Omental fat pad (tissue), 4 donors: ENCODE results near the gene ATG16L1. TPM values are rescaled to one million over a fixed set of nuclear protein-coding genes. Genes with fewer than 3 reads are reported as not detected.
"Not testable (repeated sequence)": the region's sequence is repeated elsewhere in the genome, so short reads cannot be mapped to it uniquely, and the experiment has no call there.

Experiments
- ATAC-seq: fragments of 150-250 bp; one replicate; pipeline ENCODE4 v1.9.1; 2016; ENCODE audit warnings: mild to moderate bottlenecking, moderate library complexity; ENCODE audit not compliant: low FRiP score
- DNase-seq: peaks from one replicate; pipeline ENCODE4 v3.0.0-alpha.2; 2019; ENCODE audit warnings: low spot score
- CTCF ChIP-seq, 3 donors: fragments of 450-650 bp; IDR thresholded peaks; one replicate each; pipeline ENCODE4 v1.5.1; 2016 to 2017; ENCODE audit warnings: antibody characterized with exemption in 3 of 3, mild to moderate bottlenecking in 3 of 3, moderate library complexity in 2 of 3
- total RNA-seq, 4 donors: library from RNA; depleted of rRNA; stranded (reverse); fragments of >200 nt; gene quantifications; one replicate each; pipeline ENCODE4 v1.1.0, GENCODE V29; 2016

Gene ATG16L1
- total RNA-seq, 4 donors from 2014 or later = 20.6 to 55.2 (median 27.6) TPM

DNA sequence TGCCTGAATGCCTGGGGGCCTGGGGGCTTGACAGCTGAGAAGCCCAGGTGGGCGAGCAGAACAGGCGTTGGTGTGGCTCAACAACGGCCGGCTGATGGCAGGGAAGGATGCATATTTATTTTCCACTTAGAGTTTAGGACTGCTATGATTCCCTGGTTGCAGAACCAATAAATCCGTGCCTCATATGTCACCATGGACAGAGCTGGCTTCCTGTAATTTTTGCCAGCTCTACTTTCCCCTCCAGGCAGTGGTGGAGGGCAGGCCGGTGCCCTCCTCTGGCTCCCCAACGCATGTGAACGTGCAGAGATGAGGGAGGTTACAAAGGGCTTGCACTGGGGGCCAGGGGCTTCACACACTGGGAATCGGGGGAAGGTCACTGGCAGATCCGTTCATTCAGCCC lies 74.3 kb downstream of the ATG16L1 start:
- DNase-seq = no peak
- no peak for ATAC-seq
- TF ChIP-seq CTCF (IDR thresholded peaks at IDR 0.05) = no peak

DNA sequence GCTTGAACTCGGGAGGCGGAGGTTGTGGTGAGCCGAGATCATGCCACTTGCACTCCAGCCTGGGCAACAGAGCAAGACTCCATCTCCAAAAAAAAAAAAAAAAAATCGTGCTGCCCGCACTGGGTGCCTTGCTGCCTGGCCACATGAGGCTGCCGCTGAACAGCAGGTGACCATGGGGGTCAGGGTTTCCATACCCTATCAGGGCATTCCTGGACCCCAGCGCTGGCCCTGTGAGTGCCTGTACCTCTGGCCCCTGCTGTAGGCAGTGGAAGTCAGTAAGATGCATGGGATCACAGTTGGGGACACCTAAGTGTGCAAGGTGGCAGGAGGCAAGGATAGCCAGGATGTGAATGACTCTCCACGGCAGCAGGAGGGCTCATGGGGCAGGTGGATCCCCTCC lies 75.0 kb downstream of the ATG16L1 start:
- TF ChIP-seq CTCF (IDR thresholded peaks at IDR 0.05) = no peak
- no peak for DNase-seq
- ATAC-seq = no peak

DNA sequence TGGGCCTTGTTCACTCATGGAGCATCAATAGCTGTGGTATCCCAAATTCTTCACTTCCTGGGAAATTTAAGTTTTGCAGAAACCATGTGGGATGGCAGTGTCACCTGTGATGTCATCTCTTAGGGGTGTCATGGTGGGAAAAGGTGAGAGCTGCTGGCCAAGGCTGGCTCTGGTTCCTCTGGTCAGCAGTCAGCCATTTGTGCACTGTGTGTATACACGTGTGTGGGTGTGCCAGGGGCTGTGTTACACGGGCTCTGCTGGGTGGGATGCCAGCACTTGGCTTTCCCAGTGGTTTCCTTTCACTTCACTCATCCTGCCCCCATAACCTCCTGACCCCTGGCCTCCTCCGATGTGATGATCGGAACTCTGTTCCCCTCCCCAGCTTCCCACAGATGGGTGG lies 77.4 kb downstream of the ATG16L1 start:
- no peak for TF ChIP-seq CTCF (IDR thresholded peaks at IDR 0.05)
- DNase-seq (no peak), ATAC-seq (no peak)

- DNase-seq = no peak
- ATAC-seq = no peak
- no peak for TF ChIP-seq CTCF (IDR thresholded peaks at IDR 0.05)
Measured at GRCh38 chr2:233329489-233330135, 78.1 kb downstream of the ATG16L1 start.

DNA sequence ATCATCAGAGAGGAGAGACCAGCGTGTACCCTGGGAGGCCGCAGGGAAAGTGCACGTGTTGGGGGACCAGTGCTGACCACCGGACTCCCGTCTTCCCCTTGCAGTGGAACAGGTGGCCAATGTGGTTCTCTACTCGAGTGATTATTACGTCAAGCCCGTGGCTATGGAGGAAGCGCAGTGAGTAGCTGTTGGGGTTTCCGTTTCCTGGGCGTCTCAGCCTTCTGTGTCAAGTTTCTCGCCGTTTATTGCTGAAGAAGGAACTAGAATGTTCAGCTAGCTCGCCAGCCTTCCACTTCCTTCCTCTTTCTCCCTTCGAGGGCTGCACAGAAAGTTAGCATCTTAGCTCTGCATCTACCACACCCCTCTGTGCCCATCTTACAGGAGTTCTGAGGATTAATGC lies 80.1 kb downstream of the ATG16L1 start:
- ATAC-seq = peak; percentile 31
- no peak for DNase-seq
- no peak for TF ChIP-seq CTCF (IDR thresholded peaks at IDR 0.05)

- DNase-seq = no peak
- TF ChIP-seq CTCF (IDR thresholded peaks at IDR 0.05) = no peak
- no peak for ATAC-seq
Measured at GRCh38 chr2:233332125-233332524, 80.7 kb downstream of the ATG16L1 start.

DNA sequence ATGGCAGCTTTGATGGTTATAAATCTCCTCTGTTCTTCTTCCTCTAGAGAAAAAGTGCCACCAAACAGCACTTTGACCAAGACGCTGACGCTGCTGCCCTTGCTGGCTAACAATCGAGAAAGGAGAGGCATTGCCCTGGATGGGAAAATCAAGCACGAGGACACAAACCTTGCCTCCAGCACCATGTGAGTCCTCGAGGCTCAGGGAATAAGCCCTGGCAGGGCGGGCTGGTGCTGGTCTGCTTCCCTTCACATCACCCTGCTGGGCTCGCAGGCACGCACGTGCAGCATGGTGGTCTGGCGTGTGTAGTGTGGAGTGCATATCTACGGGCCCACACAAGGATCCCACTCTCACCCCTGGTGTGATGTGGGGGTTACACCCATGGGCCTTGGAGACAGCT lies 83.4 kb downstream of the ATG16L1 start:
- DNase-seq = no peak
- ATAC-seq = no peak
- TF ChIP-seq CTCF (IDR thresholded peaks at IDR 0.05) = no peak

GRCh38 chr2:233336091-233336490 lies 84.6 kb downstream of the ATG16L1 start:
- ATAC-seq = not testable (repeated sequence)

More at GRCh38 chr2:233336091-233336490, 84.6 kb downstream of the ATG16L1 start:
- DNase-seq = not testable (repeated sequence)
